NCI-H187 (cell line): ENCODE results near the gene APBB2.
"Not testable (repeated sequence)": the region's sequence is repeated elsewhere in the genome, so short reads cannot be mapped to it uniquely, and the experiment has no call there.

ENCODE experiments used
- DNase-seq, 2 experiments: peaks; one replicate each; lab custom pipeline; 2025; lab: John Stamatoyannopoulos, UW

Gene APBB2

GRCh38 chr4:41015016-41015675 lies 199.2 kb downstream of the APBB2 start:
- no peak for DNase-seq

- DNase-seq, result no peak
These were observed 200.2 kb downstream of the APBB2 start for GRCh38 chr4:41014158-41014557.

DNA sequence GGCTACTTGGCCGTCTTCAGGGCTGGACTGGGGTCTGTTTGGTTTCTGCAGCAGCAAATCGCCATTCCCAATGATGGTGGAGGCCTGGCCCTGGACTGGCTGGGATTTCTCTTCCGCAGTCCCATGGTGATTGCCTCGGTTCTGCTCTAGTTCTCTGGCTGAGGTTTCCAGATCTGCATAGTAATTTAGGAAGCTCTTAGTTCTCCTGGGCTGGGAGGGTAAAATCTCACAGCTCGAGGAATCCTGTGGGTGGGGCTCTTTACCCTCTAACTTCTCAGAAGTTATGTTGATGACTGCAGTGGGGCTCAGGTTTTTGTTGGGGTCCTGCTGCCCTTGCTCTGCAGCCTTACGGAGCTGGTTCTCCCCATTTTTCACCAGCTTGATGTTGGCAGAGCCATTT lies 200.6 kb downstream of the APBB2 start:
- no peak for DNase-seq

- DNase-seq, result no peak
These were observed 201.4 kb downstream of the APBB2 start for GRCh38 chr4:41012911-41013310.

- DNase-seq, result no peak
These were observed 202.0 kb downstream of the APBB2 start for GRCh38 chr4:41012293-41012692.

DNA sequence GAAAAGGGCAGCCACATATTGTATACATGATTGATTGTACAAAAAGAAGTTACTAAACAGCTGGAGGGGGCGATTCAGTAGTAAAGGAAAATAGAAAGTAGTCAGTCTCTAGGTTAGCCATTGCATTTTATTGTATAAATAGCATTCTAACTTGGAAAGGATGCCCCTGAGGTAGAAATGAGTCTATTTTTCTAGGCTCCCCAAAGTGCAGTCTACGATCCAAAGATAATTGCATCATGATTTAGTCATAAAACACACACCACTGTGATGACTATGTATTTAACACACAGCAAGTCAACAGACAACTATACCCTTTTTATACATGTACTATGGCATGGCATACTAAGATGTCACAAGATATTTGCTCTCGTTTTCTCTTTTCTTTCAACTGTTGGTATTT lies 204.9 kb downstream of the APBB2 start:
- no peak for DNase-seq

- DNase-seq, result no peak
These were observed 208.2 kb downstream of the APBB2 start for GRCh38 chr4:41006141-41006540.

DNA sequence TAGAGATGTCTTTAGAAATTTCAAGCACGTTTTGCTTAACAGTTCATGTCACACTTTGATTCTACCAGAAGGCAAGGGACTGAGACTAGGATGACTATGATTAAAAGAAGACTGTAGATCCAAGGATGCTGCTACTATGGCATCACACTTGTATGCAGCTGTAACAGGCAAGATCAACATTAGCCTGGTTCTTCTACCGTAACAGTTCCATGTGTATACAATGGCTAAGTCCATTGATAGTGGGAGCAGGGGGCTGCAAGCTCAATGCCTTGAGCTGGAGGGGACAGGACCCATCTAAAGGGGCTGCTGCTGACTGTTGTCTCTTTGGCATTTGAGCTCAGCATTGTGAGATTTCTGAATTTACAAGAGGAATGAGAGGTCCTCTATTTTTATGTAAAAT lies 212.0 kb downstream of the APBB2 start:
- no peak for DNase-seq

- no peak for DNase-seq
These were observed 214.0 kb downstream of the APBB2 start for GRCh38 chr4:41000356-41000755.

DNA sequence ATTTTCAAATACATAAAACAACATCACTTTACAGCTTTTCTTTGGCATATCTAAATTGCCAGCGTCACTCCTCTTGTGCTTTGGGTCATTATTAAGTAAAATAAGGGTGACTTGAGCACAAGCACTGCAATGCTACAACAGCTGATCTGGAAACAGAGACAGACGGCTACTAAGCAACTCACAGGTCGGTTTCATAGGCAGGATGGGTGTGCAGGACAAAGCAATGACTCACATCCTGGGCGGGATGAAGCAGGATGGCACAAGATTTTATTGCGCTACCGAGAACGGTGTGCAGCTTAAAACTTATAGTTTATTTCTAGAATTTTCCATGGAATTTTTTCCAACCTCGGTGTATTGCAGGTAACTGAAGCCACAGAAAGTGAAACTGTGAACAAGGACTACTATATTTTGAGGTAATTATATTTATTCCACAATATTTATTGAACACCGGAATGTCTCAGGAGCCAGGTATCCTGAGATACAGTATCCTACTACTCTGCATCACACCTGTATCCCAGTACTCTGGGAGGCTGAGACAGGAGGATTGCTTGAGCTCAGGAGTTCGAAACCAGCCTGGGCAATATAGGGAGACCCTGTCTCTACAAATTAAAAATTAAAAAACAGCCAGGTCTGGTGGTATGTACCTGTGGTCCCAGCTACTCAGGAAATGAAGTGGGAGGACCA lies 215.5 kb downstream of the APBB2 start:
- no peak for DNase-seq

DNA sequence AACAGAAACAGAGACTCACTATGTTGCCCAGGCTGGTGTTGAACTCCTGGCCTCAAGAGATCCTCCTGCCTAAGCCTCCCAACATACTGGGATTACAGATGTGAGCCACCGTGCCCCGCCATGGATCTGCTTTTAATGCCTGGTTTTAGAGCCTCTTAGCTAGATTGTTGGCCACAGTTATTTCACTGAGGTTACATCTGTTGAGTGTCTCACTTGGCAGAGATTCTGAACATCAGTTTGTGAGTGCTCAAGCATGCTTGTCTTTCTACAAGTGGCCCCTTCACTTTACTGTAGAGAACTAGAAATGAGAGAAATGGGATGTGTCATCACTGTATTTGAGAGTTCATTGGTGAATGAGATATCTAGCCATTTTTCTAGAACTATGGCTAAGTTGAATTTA lies 218.5 kb downstream of the APBB2 start:
- peak; percentile 44 to 67 for DNase-seq

- DNase-seq, result not testable (repeated sequence)
These were observed 220.0 kb downstream of the APBB2 start for GRCh38 chr4:40994321-40994720.

DNA sequence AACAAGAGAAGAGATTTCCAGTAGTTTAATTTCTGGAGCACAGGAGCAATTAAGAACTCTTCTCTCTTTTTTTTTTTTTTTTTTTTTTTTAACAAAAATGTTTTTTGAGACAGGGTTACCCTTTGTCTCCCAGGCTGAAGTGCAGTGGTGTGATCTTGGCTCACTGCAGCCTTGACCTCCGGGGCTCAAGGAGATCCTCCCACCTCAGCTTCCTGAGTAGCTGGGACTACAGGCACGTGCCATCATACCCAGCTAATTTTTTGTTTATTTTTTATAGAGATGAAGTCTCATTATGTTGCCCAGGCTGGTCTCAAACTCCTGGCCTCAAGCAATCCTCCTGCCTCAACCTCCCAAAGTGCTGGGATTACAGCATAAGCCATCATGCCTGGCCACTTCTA lies 221.0 kb downstream of the APBB2 start:
- DNase-seq, result not testable (repeated sequence)

DNA sequence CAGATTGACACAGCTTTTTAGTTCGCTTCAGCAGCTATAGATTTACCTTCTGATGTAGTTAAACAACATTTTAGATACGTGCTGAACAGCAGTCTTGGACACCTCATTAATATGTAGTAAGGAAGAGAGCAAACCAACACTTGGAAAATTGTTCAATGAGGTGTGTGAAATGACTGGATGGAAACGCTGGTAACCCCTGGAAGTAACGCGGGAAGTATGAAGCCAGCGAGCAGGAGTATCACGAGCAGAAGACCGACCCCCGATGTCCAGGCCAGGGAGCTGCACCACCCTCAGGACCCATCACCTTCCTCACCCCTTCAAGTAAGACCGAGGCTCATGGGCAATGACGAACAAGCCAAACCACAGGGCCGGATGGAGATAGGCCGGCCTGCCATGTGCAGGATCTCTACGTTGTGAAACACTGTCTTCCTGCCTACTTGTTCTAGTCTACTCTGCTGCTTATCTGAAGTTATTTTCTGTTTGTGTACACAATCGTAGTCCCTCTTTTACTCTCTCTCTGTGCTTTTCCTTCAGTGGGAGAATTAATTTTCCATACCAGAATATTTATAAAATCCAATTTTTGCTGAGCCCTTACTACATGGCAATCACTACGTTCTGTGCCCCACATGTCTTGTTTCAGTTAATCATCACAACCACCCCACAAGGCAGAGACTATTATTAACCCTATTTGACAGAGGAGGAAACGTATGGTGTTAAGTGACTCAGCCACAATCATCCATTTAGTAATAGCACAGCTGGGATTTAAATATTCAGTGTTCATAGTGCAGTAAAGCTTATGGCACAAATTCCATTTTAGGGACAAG lies 221.7 kb downstream of the APBB2 start:
- no peak for DNase-seq

DNA sequence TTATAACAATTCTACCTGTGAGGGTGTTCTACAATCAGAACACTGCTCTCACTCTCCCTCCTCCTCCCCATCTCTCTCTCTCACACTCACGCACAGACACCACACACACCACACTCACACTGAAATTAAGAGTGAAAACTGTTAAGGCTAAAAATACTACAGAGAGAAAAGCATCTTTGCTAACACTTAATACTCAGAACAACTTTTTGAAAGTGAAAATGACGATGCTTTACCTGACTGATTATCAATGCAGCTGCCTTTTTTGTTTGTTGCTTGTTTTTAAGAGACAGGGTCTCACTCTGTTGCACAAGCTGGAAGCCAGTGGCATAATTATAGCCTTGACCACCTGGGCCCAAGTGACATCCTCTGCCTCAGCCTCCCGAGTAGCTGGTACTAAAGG lies 222.4 kb downstream of the APBB2 start:
- DNase-seq, result no peak

- no peak for DNase-seq
These were observed 223.5 kb downstream of the APBB2 start for GRCh38 chr4:40990899-40991265.

- DNase-seq, result no peak
These were observed 224.0 kb downstream of the APBB2 start for GRCh38 chr4:40990236-40990898.

- no peak for DNase-seq
These were observed 227.2 kb downstream of the APBB2 start for GRCh38 chr4:40987151-40987550.

DNA sequence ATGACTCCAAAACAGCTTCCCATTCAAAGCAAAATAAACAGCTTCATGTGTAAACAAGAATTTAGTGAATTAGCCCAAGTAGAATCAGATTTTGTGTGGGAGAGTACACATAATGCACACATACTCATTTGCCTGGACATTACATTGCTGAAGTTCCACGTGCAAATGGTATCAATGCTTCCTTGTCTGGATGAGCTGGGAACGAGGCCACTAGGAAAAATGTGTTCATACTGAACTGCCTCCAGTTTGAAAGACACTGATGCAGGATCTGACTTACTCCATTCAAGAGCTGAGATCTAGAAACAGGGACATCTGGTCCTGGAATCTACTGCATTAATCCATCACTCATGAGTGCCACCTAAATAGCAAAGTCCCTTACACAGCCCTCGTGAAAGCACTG lies 228.0 kb downstream of the APBB2 start:
- DNase-seq, result no peak

DNA sequence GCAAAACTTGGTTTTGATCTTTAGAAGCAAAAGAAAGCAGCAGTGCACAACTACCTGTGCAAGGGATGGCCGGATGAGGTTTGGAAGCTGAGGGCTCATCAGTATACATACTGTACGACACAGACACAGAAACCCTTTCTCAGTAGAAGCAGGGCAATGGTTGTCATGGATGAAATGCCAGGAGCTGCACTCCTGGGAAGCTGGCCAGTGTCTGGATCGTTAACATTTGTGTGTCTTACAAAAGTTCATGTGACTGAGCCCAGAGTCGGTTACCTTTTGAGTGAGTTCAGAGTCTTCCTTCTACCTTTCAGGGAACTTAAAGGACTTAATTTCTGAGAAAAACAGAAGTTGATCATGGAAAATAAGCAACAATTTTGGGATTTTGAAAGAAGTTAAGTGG lies 230.3 kb downstream of the APBB2 start:
- no peak for DNase-seq

GRCh38 chr4:40980318-40980883 lies 233.9 kb downstream of the APBB2 start:
- DNase-seq, result no peak

- no peak for DNase-seq
These were observed 235.8 kb downstream of the APBB2 start for GRCh38 chr4:40978548-40978947.
